Measurements from ENCODE around the gene CAPN2.
A peak's percentile ranks its signal among the peaks of the same experiment; 100 is the strongest.

CAPN2 gene

GRCh38 chr1:223712850-223713474 is 623 bp downstream of the CAPN2 start:
- Histone ChIP-seq H2AFZ (ENCODE audit: low read depth, low read length) (peak overlapping the region; percentile 72), H4K20me1 (ENCODE audit: insufficient read depth, low read length) (no peaks in the 10 kb centered on the region), H3K36me3 (replicated peaks; ENCODE audit: low read depth, low read length) (no peaks in the 10 kb centered on the region), H3K9me3 (ENCODE audit: insufficient read depth, low read length) (no peaks in the 10 kb centered on the region), H3K27ac (ENCODE audit: low read length) (no peak overlapping the region), H3K79me2 (ENCODE audit: low read length) (peaks cover 4% of the 10 kb centered on the region; the same call in 1 of the 2 replicates), H3K4me1 (ENCODE audit: low read length) (peaks cover 34% of the 10 kb centered on the region), H3K27me3 (ENCODE audit: low read depth, low read length) (peaks cover 5% of the 10 kb centered on the region; the same call in 1 of the 2 replicates), H3K9ac (ENCODE audit: low read length) (peak overlapping the region; percentile 73), H3K4me2 (ENCODE audit: low read length) (peak overlapping the region; percentile 91), H3K4me3 (ENCODE audit: low read length) (peak overlapping the region; percentile 79)
- TF ChIP-seq CTCF (IDR thresholded peaks at IDR 0.05; ENCODE audit: low read depth, low read length), result no peak
- TF ChIP-seq EZH2phosphoT487 (IDR thresholded peaks at IDR 0.05; ENCODE audit: low read depth), result no peak

- peaks cover 3% of the 10 kb centered on the region; the same call in 1 of the 2 replicates for H3K27me3 ChIP-seq (ENCODE audit: low read depth, low read length)
- peaks cover 34% of the 10 kb centered on the region for H3K4me1 ChIP-seq (ENCODE audit: low read length)
- TF ChIP-seq EZH2phosphoT487 (IDR thresholded peaks at IDR 0.05; ENCODE audit: low read depth) (no peak), CTCF (IDR thresholded peaks at IDR 0.05; ENCODE audit: low read depth, low read length) (no peak)
- H2AFZ ChIP-seq (ENCODE audit: low read depth, low read length), result no peak overlapping the region
- H3K4me3 ChIP-seq (ENCODE audit: low read length), result peak overlapping the region; percentile 79
- no peaks in the 10 kb centered on the region for H4K20me1 ChIP-seq (ENCODE audit: insufficient read depth, low read length)
- no peaks in the 10 kb centered on the region for H3K36me3 ChIP-seq (replicated peaks; ENCODE audit: low read depth, low read length)
- H3K9ac ChIP-seq (ENCODE audit: low read length), result peak overlapping the region; percentile 73; the same call in 1 of the 2 replicates
- no peaks in the 10 kb centered on the region for H3K9me3 ChIP-seq (ENCODE audit: insufficient read depth, low read length)
- no peak overlapping the region for H3K27ac ChIP-seq (ENCODE audit: low read length)
- peak overlapping the region; percentile 91 for H3K4me2 ChIP-seq (ENCODE audit: low read length)
- peaks cover 4% of the 10 kb centered on the region; the same call in 1 of the 2 replicates for H3K79me2 ChIP-seq (ENCODE audit: low read length)
Observed at GRCh38 chr1:223713546-223714420, 1.4 kb downstream of the CAPN2 start.

- Histone ChIP-seq H4K20me1 (ENCODE audit: insufficient read depth, low read length) (no peaks in the 10 kb centered on the region), H3K27ac (ENCODE audit: low read length) (no peak overlapping the region), H3K36me3 (replicated peaks; ENCODE audit: low read depth, low read length) (peaks cover under 1% of the 10 kb centered on the region), H3K79me2 (ENCODE audit: low read length) (peaks cover 4% of the 10 kb centered on the region; the same call in 1 of the 2 replicates), H2AFZ (ENCODE audit: low read depth, low read length) (no peak overlapping the region), H3K4me3 (ENCODE audit: low read length) (no peak overlapping the region), H3K9ac (ENCODE audit: low read length) (no peak overlapping the region), H3K4me2 (ENCODE audit: low read length) (no peak overlapping the region), H3K4me1 (ENCODE audit: low read length) (peaks cover 34% of the 10 kb centered on the region), H3K27me3 (ENCODE audit: low read depth, low read length) (no peaks in the 10 kb centered on the region), H3K9me3 (ENCODE audit: insufficient read depth, low read length) (no peaks in the 10 kb centered on the region)
- TF ChIP-seq CTCF (IDR thresholded peaks at IDR 0.05; ENCODE audit: low read depth, low read length) (no peak), EZH2phosphoT487 (IDR thresholded peaks at IDR 0.05; ENCODE audit: low read depth) (no peak)
Observed at GRCh38 chr1:223714421-223714724, 2.0 kb downstream of the CAPN2 start.
